Lung (tissue), 12 donors: Measurements from ENCODE around the gene GTF2I. TPM values are rescaled to one million over a fixed set of nuclear protein-coding genes. Genes with fewer than 3 reads are reported as not detected.

ENCODE experiments used
- ATAC-seq: fragments of 200-7000 bp; cut with Tn5 transposase; one replicate; pipeline ENCODE4 v1.9.1; 2020; ENCODE audit warnings: moderate number of reproducible peaks; ENCODE audit not compliant: insufficient read depth, low FRiP score
- DNase-seq, 3 donors: peaks; one replicate each; pipeline ENCODE4 v3.0.0-alpha.2; 2013 to 2017
- H3K27ac ChIP-seq, 2 donors: one replicate each; pipeline ENCODE4 v1.5.1; 2013; ENCODE audit warnings: mild to moderate bottlenecking in 2 of 2, moderate library complexity in 2 of 2, control low read depth in 1 of 2, inconsistent platforms in 1 of 2, low read depth in 1 of 2, low read length in 1 of 2
- H3K27me3 ChIP-seq, 3 donors: one replicate each; pipeline ENCODE4 v1.5.1; 2013; ENCODE audit warnings: low read length in 2 of 3; ENCODE audit not compliant: control insufficient read depth in 3 of 3, insufficient read depth in 3 of 3
- H3K36me3 ChIP-seq, 4 donors: one replicate each; pipeline ENCODE4 v1.5.1; 2013; ENCODE audit warnings: low read length in 4 of 4, mild to moderate bottlenecking in 1 of 4, moderate library complexity in 1 of 4; ENCODE audit not compliant: control insufficient read depth in 4 of 4, insufficient read depth in 4 of 4
- H3K4me1 ChIP-seq, 5 donors: one replicate each; pipeline ENCODE4 v1.5.1; 2013; ENCODE audit warnings: low read length in 5 of 5, mild to moderate bottlenecking in 2 of 5, moderate library complexity in 1 of 5; ENCODE audit not compliant: control insufficient read depth in 5 of 5, insufficient read depth in 5 of 5
- H3K4me3 ChIP-seq: one replicate; pipeline ENCODE4 v1.5.1; 2013; ENCODE audit warnings: mild to moderate bottlenecking, control low read depth, moderate library complexity
- H3K9ac ChIP-seq, 2 donors: one replicate each; pipeline ENCODE4 v1.5.1; 2013; ENCODE audit warnings: low read length in 2 of 2, control low read depth in 1 of 2; ENCODE audit not compliant: insufficient read depth in 1 of 2
- H3K9me3 ChIP-seq, 4 donors: one replicate each; pipeline ENCODE4 v1.5.1; 2013; ENCODE audit warnings: low read length in 3 of 4, mild to moderate bottlenecking in 1 of 4, moderate library complexity in 1 of 4; ENCODE audit not compliant: control insufficient read depth in 4 of 4, insufficient read depth in 3 of 4
- CTCF ChIP-seq: IDR thresholded peaks from 2 replicates; pipeline ENCODE4 v1.5.1; 2012; ENCODE audit warnings: mild to moderate bottlenecking; ENCODE audit errors: control extremely low read depth, extremely low read depth
- WGBS, 2 donors: extraction: QIAGEN DNeasy Blood & Tissue Kit; methylation state at CpG; one replicate each; pipeline ENCODE4 v1.1.7; 2013; 5-methylcytosine and 5-hydroxymethylcytosine counted together
- polyA plus RNA-seq, 2 donors: library from polyadenylated mRNA; stranded (reverse); fragments of 200-250 nt; gene quantifications; one replicate each; pipeline ENCODE4 v1.2.1, GENCODE V29; 2013
- total RNA-seq, 2 donors: library from RNA; depleted of rRNA in 1 of 2; stranded (reverse); fragments of >200 nt in 1 of 2; gene quantifications; one replicate each; pipeline ENCODE4 v1.2.1, GENCODE V29; 2014 to 2021
- donor health status: control.
- donor health status: control.
- donor health status: Bipolar disorder and iron deficiency.
- donor health status: healthy.
- donor health status: DM: yes; HTN: yes; CAD: no.

GTF2I gene
- total and polyA plus RNA-seq, 4 donors = 27.7 to 353 (median 138) TPM

- ATAC-seq (no peak), DNase-seq (no peak)
- Histone ChIP-seq H3K27me3 (no peaks in the 10 kb centered on the region), H3K4me3 (no peak overlapping the region), H3K9me3 (no peaks in the 10 kb centered on the region), H3K36me3 (peaks cover 0 to 6% (median 5%) of the 10 kb centered on the region in 4 donors), H3K4me1 (peaks cover 0 to 4% (median 0%) of the 10 kb centered on the region in 5 donors), H3K27ac (no peak overlapping the region), H3K9ac (no peak overlapping the region)
- no peak for TF ChIP-seq CTCF
- 79 to 81% methylated on average over 6 of the region's 6 CpGs for WGBS, 2 donors
These were observed 14.1 kb downstream of the GTF2I start for GRCh38 chr7:74671602-74672001.

- H3K27ac ChIP-seq = peak overlapping the region in 1 of 2 donors; percentile 7
- peaks cover 0 to 4% (median 0%) of the 10 kb centered on the region in 5 donors for H3K4me1 ChIP-seq
- no peak overlapping the region for H3K4me3 ChIP-seq
These were observed 14.9 kb downstream of the GTF2I start for GRCh38 chr7:74672343-74672915.

GRCh38 chr7:74674166-74674565, 16.6 kb downstream of the GTF2I start:
- WGBS, 2 donors = 91 to 94% methylated on average over 7 of the region's 7 CpGs
- TF ChIP-seq CTCF = no peak
- no peak for ATAC-seq
- H3K36me3 ChIP-seq = peaks cover 0 to 9% (median 3%) of the 10 kb centered on the region in 4 donors
- no peaks in the 10 kb centered on the region for H3K9me3 ChIP-seq
- H3K9ac ChIP-seq = no peak overlapping the region
- H3K27me3 ChIP-seq = no peaks in the 10 kb centered on the region
- DNase-seq = no peak
- H3K4me1 ChIP-seq = peaks cover 0 to 4% (median 0%) of the 10 kb centered on the region in 5 donors
- no peak overlapping the region for H3K4me3 ChIP-seq
- H3K27ac ChIP-seq = no peak overlapping the region

More at GRCh38 chr7:74672343-74672915, 14.9 kb downstream of the GTF2I start:
- H3K27me3 ChIP-seq = no peaks in the 10 kb centered on the region
- WGBS, 2 donors = 64 to 77% methylated on average over 6 of the region's 6 CpGs
- H3K36me3 ChIP-seq = peaks cover 0 to 6% (median 3%) of the 10 kb centered on the region in 4 donors
- no peak for DNase-seq
- no peak for TF ChIP-seq CTCF
- H3K9ac ChIP-seq = no peak overlapping the region
- no peaks in the 10 kb centered on the region for H3K9me3 ChIP-seq
- no peak for ATAC-seq

- Histone ChIP-seq H3K4me3 (no peak overlapping the region), H3K9ac (no peak overlapping the region), H3K4me1 (peaks cover 0 to 9% (median 0%) of the 10 kb centered on the region in 5 donors), H3K27me3 (no peaks in the 10 kb centered on the region), H3K36me3 (peaks cover 0 to under 1% (median 0%) of the 10 kb centered on the region in 4 donors), H3K27ac (no peak overlapping the region), H3K9me3 (no peaks in the 10 kb centered on the region)
- no peak for ATAC-seq
- WGBS, 2 donors = 97 to 98% methylated on average over 3 of the region's 3 CpGs
- TF ChIP-seq CTCF = no peak
- no peak for DNase-seq
These were observed 25.3 kb downstream of the GTF2I start for GRCh38 chr7:74682829-74683228.
